Motor neuron (in vitro differentiated cells): Measurements from ENCODE around the gene DGKH. TPM values are rescaled to one million over a fixed set of nuclear protein-coding genes. Genes with fewer than 3 reads are reported as not detected.
A peak's percentile ranks its signal among the peaks of the same experiment; 100 is the strongest.

Experiments used
- ATAC-seq, 8 experiments: fragments of 200-7000 bp; cut with Tn5 transposase; replicated peaks in 6 of 8; 2 replicates each; pipeline ENCODE4 v1.8.0; 2021; ENCODE audit warnings: mild to moderate bottlenecking in 8 of 8, moderate library complexity in 8 of 8
- H3K27ac ChIP-seq, 2 donors: fragments of 250-450 bp; sonication (Bioruptor Pico); 2 replicates each; pipeline ENCODE4 v1.9.0; 2021; ENCODE audit warnings: antibody characterized with exemption in 2 of 2, mild to moderate bottlenecking in 2 of 2, moderate library complexity in 1 of 2
- H3K4me1 ChIP-seq, 2 donors: fragments of 250-450 bp; sonication (Bioruptor Pico); replicated peaks in 1 of 2; 2 replicates each; pipeline ENCODE4 v1.6.1; 2021; ENCODE audit warnings: antibody characterized with exemption in 2 of 2, mild to moderate bottlenecking in 2 of 2, moderate library complexity in 1 of 2
- H3K4me3 ChIP-seq, 5 donors: fragments of 250-450 bp; sonication (Bioruptor Pico); 2 replicates each; pipeline ENCODE4 v1.9.0; 2021; ENCODE audit warnings: antibody characterized with exemption in 5 of 5, mild to moderate bottlenecking in 5 of 5, moderate library complexity in 4 of 5
- WGBS, 10 experiments: fragments of 450-650 bp; shearing (Covaris generic); methylation state at CpG; one replicate each; pipeline ENCODE4 v1.0.0; 2022; 5-methylcytosine and 5-hydroxymethylcytosine counted together
- in situ Hi-C, 9 experiments: fragments of 400-800 bp; cut with MboI; loops; one replicate each; pipeline ENCODE4 v1.15.0; 2021; ENCODE audit warnings: low sequenced_read_pairs in 9 of 9, low pct_unique_long_range_greater_than_20kb in 2 of 9; ENCODE audit not compliant: unreplicated experiment in 9 of 9
- total RNA-seq, 8 experiments: library from RNA; unstranded; fragments of 300-600 nt; gene quantifications; 2 replicates each; pipeline versions ENCODE4 v1.2.3 to v1.2.4, GENCODE V29; 2022

Gene DGKH
- total RNA-seq, 8 experiments from 2014 or later, result 4.7 to 14.9 (median 7.4) TPM

GRCh38 chr13:42047561-42048341, 697 bp upstream of the DGKH start:
- in situ Hi-C loops, result no loop called here
- peak overlapping the region; percentile 71 to 83 (median 78) for H3K4me3 ChIP-seq
- peak; percentile 4 to 51 (median 10) for ATAC-seq
- peak overlapping the region in 1 of 2 donors; percentile 64 for H3K27ac ChIP-seq
- H3K4me1 ChIP-seq, result peaks cover 0 to under 1% of the 10 kb centered on the region in 2 donors
- 0 to 8% (median 0%) methylated on average over 2 to 9 of the region's 50 CpGs; no CpG with 5 or more reads in 3 of the 10 experiments for WGBS, 10 experiments

- ATAC-seq, result peak; percentile 64 to 85 (median 79)
- H3K4me1 ChIP-seq, result no peaks in the 10 kb centered on the region
- in situ Hi-C loops, result no loop called here
- peak overlapping the region in 1 of 2 donors; percentile 64 for H3K27ac ChIP-seq
- peak overlapping the region; percentile 71 to 83 (median 78) for H3K4me3 ChIP-seq
- 0% methylated on average over 6 to 9 of the region's 91 CpGs; no CpG with 5 or more reads in 8 of the 10 experiments for WGBS, 10 experiments
Observed at GRCh38 chr13:42048684-42049453, 421 bp downstream of the DGKH start.

- Histone ChIP-seq H3K4me3 (peak overlapping the region; percentile 71 to 83 (median 78)), H3K27ac (no peak overlapping the region), H3K4me1 (no peaks in the 10 kb centered on the region)
- 0 to 31% (median 16%) methylated on average over 1 to 9 of the region's 11 CpGs for WGBS, 10 experiments
- in situ Hi-C loops, result no loop called here
- ATAC-seq, result no peak
Observed at GRCh38 chr13:42049454-42049813, 986 bp downstream of the DGKH start.

GRCh38 chr13:42054798-42055499, 6.5 kb downstream of the DGKH start:
- no peak overlapping the region for H3K27ac ChIP-seq
- H3K4me3 ChIP-seq, result no peak overlapping the region
- in situ Hi-C loops, result loop anchor here in 1 of 9 experiments (25.0 kb wide), 1 partner anchor 368 kb away; no protein-coding TSS in a partner anchor
- H3K4me1 ChIP-seq, result no peaks in the 10 kb centered on the region
- no peak for ATAC-seq
- WGBS, 10 experiments, result 88 to 100% (median 97%) methylated on average over 1 to 5 of the region's 5 CpGs; no CpG with 5 or more reads in 1 of the 10 experiments

- no peak for ATAC-seq
- Histone ChIP-seq H3K4me3 (no peak overlapping the region), H3K27ac (no peak overlapping the region), H3K4me1 (no peaks in the 10 kb centered on the region)
- WGBS, 10 experiments, result 70 to 97% (median 86%) methylated on average over 3 to 6 of the region's 6 CpGs; no CpG with 5 or more reads in 1 of the 10 experiments
- in situ Hi-C loops, result loop anchor here in 1 of 9 experiments (25.0 kb wide), 1 partner anchor 368 kb away; no protein-coding TSS in a partner anchor
Observed at GRCh38 chr13:42055500-42056085, 7.1 kb downstream of the DGKH start.

GRCh38 chr13:42056146-42056545, 7.7 kb downstream of the DGKH start:
- 67 to 100% (median 90%) methylated on average over 1 of the region's 1 CpG; no CpG with 5 or more reads in 2 of the 10 experiments for WGBS, 10 experiments
- in situ Hi-C loops, result loop anchor here in 1 of 9 experiments (25.0 kb wide), 1 partner anchor 369 kb away; no protein-coding TSS in a partner anchor
- ATAC-seq, result peak in 1 of 8 experiments; percentile 25
- no peak overlapping the region for H3K4me3 ChIP-seq
- H3K27ac ChIP-seq, result no peak overlapping the region
- H3K4me1 ChIP-seq, result no peaks in the 10 kb centered on the region

- in situ Hi-C loops, result loop anchor here in 1 of 9 experiments (25.0 kb wide), 1 partner anchor 369 kb away; no protein-coding TSS in a partner anchor
- peak in 2 of 8 experiments; percentile 44 to 68 for ATAC-seq
- WGBS, 10 experiments, result 54 to 95% (median 87%) methylated on average over 4 to 6 of the region's 6 CpGs
- H3K4me1 ChIP-seq, result no peaks in the 10 kb centered on the region
- H3K4me3 ChIP-seq, result no peak overlapping the region
- H3K27ac ChIP-seq, result no peak overlapping the region
Observed at GRCh38 chr13:42056583-42056982, 8.1 kb downstream of the DGKH start.

- 83 to 100% (median 100%) methylated on average over 1 to 2 of the region's 2 CpGs; no CpG with 5 or more reads in 1 of the 10 experiments for WGBS, 10 experiments
- Histone ChIP-seq H3K4me3 (no peak overlapping the region), H3K4me1 (no peaks in the 10 kb centered on the region), H3K27ac (no peak overlapping the region)
- in situ Hi-C loops, result loop anchor here in 1 of 9 experiments (25.0 kb wide), 1 partner anchor 371 kb away; no protein-coding TSS in a partner anchor
- ATAC-seq, result no peak
Observed at GRCh38 chr13:42057918-42058530, 9.6 kb downstream of the DGKH start.

- in situ Hi-C loops, result loop anchor here in 1 of 9 experiments (25.0 kb wide), 1 partner anchor 375 kb away; no protein-coding TSS in a partner anchor
- no peaks in the 10 kb centered on the region for H3K4me1 ChIP-seq
- H3K27ac ChIP-seq, result no peak overlapping the region
- H3K4me3 ChIP-seq, result no peak overlapping the region
- ATAC-seq, result no peak
Observed at GRCh38 chr13:42061943-42062342, 13.5 kb downstream of the DGKH start.

GRCh38 chr13:42063105-42063504, 14.7 kb downstream of the DGKH start:
- in situ Hi-C loops, result loop anchor here in 1 of 9 experiments (25.0 kb wide), 1 partner anchor 376 kb away; no protein-coding TSS in a partner anchor
- WGBS, 10 experiments, result 50 to 100% (median 84%) methylated on average over 1 to 2 of the region's 2 CpGs; no CpG with 5 or more reads in 2 of the 10 experiments

GRCh38 chr13:42064259-42064658, 15.8 kb downstream of the DGKH start:
- no peak overlapping the region for H3K27ac ChIP-seq
- peak in 2 of 8 experiments; percentile 55 to 56 for ATAC-seq
- WGBS, 10 experiments, result 64 to 100% (median 93%) methylated on average over 1 to 6 of the region's 6 CpGs
- in situ Hi-C loops, result loop anchor here in 1 of 9 experiments (25.0 kb wide), 1 partner anchor 377 kb away; no protein-coding TSS in a partner anchor
- no peak overlapping the region for H3K4me3 ChIP-seq
- no peaks in the 10 kb centered on the region for H3K4me1 ChIP-seq

More at GRCh38 chr13:42063105-42063504, 14.7 kb downstream of the DGKH start:
- H3K4me3 ChIP-seq, result no peak overlapping the region
- no peak for ATAC-seq
- no peak overlapping the region for H3K27ac ChIP-seq
- no peaks in the 10 kb centered on the region for H3K4me1 ChIP-seq
